GM20000 (cell line): ENCODE measurements around the gene DUT.
"Not testable (repeated sequence)": the region's sequence is repeated elsewhere in the genome, so short reads cannot be mapped to it uniquely, and the experiment has no call there.

Source experiments
- DNase-seq: peaks from one replicate; pipeline ENCODE4 v3.0.0; 2012; ENCODE audit warnings: low spot score
- TF ChIP-seq, protein P1 (sequence below): IDR thresholded peaks from 2 replicates; pipeline ENCODE4 v1.5.1; 2012; ENCODE audit warnings: mild to moderate bottlenecking, control low read depth; ENCODE audit errors: extremely low read depth, missing control alignments

Gene DUT

DNA sequence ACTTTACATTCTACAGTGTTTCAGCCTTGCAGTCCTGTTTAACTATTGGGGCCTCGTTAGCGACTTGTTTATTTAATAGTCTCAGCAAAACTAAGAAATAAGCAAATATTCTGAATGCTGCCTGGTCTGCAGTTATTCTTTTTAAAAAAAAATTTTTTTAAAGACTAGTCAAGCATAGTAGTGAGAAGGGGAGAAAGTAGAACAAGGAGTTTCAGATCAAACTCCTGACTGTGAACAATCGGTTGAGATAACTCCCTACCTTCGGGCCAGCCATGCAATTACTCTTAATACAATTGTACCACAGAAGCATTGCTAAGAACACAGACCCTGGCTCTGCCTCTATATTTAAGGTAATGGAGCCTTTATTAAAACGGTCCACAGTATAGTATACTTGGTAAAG lies 5.8 kb upstream of the DUT start:
- DNase-seq: peak; percentile 17
- TF ChIP-seq, protein P1, sequence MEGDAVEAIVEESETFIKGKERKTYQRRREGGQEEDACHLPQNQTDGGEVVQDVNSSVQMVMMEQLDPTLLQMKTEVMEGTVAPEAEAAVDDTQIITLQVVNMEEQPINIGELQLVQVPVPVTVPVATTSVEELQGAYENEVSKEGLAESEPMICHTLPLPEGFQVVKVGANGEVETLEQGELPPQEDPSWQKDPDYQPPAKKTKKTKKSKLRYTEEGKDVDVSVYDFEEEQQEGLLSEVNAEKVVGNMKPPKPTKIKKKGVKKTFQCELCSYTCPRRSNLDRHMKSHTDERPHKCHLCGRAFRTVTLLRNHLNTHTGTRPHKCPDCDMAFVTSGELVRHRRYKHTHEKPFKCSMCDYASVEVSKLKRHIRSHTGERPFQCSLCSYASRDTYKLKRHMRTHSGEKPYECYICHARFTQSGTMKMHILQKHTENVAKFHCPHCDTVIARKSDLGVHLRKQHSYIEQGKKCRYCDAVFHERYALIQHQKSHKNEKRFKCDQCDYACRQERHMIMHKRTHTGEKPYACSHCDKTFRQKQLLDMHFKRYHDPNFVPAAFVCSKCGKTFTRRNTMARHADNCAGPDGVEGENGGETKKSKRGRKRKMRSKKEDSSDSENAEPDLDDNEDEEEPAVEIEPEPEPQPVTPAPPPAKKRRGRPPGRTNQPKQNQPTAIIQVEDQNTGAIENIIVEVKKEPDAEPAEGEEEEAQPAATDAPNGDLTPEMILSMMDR: no peak

DNA sequence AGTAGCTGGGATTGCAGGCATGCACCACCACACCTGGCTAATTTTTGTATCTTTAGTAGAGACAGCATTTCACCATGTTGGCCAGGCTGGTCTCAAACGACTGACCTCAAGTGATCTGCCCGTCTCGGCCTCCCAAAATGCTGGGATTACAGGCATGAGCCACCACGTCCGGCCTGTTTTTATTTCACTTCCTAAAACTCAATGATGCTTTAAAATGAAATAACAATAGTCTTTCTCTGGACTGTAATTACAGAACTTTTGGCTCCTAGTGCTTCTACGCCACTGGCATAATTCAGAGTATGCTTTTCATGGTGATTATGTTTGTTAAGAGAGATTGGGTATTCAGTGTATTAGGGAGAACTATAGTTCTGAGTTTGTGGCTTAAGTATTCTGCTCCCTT lies 5.0 kb upstream of the DUT start:
- not testable (repeated sequence) for DNase-seq

DNA sequence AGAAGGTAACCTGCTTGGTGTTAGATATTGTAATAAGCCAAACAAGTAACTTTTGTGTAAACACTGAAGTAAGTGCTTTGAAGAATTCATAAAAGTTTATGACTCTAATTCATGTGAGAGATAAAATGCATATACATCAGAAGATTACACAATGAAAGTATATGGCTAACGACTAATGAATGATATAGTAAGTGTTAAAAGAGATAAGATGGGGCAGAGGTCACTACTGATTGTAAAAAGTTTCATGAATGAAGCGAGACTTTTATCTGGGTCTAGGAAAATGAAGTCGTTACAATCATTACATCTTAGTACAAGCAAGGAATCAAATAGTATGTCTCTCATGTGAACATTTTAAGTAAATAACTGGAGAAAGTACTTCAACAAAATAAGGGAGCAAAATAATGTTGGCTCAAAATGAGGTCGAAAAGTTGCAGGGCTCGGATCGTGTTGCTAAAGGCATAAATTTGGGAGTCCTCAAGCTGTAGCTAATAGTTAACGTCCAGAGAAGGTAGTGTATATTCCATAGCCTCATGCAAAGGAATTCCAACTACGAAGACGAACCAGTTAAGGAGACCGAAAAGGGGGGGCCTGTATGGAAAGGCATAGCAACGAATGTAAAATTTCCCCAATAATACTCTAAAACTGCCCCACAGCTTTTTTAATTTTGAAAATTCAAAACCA lies 984 bp upstream of the DUT start:
- TF ChIP-seq, protein P1: no peak

DNA sequence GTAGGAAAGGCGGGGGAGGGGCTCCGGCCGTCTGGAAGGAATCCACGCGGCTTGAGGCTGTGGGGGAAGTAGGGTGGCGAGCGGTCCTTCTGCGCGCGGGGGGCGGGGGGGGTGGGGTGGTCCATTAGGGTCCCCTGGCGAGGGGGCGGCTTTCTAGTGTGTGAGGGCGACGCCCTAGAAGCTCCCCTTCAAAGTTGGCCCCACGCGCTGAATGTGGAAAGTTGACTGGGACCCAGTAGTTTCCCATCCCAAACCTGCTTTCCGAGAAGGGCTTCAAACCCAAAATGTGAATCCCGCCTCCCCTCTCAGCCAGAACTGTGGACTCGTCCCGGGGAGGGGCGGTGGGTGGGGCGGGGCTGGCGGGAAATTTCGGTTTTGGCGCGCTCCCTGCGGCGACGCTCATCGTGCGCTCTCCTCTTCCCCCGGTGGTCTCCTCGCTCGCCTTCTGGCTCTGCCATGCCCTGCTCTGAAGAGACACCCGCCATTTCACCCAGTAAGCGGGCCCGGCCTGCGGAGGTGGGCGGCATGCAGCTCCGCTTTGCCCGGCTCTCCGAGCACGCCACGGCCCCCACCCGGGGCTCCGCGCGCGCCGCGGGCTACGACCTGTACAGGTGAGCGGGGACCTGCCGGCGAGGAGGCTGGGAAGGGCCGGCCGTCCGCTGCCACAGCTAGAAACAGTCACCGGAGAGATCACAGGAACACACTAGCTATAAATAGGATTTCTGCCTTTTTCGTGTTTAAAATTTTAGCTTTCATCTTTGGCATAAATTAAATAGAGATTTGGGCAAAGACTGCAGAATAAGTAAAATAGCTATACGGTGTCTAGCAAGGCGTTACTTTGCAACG lies 790 bp downstream of the DUT start:
- TF ChIP-seq, protein P1: no peak
- DNase-seq: peak; percentile 88

More for the DNA sequence above, 984 bp upstream of the DUT start:
- no peak for DNase-seq

DNA sequence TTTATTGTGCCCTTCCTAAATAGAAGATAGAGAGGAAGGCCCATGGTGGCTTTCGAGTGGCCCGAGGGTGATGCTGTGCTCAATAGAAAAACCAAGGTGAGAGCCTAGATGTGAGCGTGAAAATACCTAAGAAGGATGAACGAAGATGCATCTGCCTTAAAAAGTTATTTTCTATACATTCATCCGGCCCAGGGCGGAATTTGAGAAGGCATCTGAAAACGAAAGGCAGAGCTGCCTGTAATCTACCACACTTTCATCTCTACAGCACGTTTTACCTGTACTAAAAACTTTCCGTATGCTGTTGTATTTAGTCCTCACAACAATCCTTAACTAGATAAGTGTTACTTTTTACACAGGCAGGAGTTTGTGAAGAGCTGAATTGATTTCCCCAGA lies 1.4 kb downstream of the DUT start:
- peak; percentile 19 for DNase-seq
- TF ChIP-seq, protein P1: no peak

DNA sequence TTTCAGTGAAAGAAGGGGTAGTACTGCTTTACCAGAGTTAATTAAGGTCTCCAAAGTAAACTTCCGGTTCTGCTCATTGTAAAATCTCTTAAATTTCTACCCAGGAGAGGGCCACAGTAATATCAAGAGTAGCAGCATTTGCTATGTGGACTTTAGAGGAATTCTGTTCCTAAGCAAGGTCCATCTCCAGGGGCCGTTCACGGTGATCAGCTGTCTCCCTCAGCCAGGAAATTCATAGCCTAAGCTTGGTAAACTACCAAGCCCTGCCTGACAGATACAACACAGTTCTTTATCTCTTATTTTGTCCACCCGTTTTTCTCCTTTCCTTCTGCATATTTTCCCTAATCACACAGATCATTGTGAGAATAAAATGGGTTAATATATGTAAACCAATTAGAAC lies 2.3 kb downstream of the DUT start:
- DNase-seq: no peak
- TF ChIP-seq, protein P1: no peak

DNA sequence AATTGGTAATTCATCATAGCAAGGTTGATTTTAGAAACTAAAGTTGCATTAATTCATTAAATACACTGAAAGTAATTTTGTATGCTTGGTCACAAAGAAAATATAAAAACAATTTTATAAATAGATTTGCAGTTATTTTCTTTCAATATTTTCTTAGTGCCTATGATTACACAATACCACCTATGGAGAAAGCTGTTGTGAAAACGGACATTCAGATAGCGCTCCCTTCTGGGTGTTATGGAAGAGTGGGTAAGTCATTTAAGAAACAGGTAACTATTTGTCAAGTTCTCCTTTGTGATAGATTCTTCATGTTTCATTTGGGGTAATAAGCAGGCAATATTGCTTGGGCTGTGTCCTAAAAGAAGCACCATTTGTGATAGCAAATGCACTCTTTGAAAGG lies 3.0 kb downstream of the DUT start:
- TF ChIP-seq, protein P1: no peak
- no peak for DNase-seq
